SK-N-SH treated with all-trans-retinoic acid at 6 μM for 48 hours (cell line): ENCODE results near the gene SPTA1.
"Not testable (repeated sequence)": the region's sequence is repeated elsewhere in the genome, so short reads cannot be mapped to it uniquely, and the experiment has no call there.

Experiments used
- ATAC-seq: fragments of 200-7000 bp; cut with Tn5 transposase; 3 replicates; pipeline ENCODE4 v1.9.1; 2020; ENCODE audit warnings: mild to moderate bottlenecking, moderate library complexity
- ARNTL ChIP-seq: fragments of 450-650 bp; formaldehyde crosslinking; IDR thresholded peaks from 2 replicates; pipeline ENCODE4 v1.5.0; 2020; ENCODE audit warnings: low read depth, mild to moderate bottlenecking, moderate library complexity, borderline replicate concordance
- BACH2 ChIP-seq: fragments of 250-450 bp; sonication (Bioruptor Pico); IDR thresholded peaks from 2 replicates; pipeline ENCODE4 v1.9.0; 2021; ENCODE audit warnings: mild to moderate bottlenecking, borderline replicate concordance
- ESRRG ChIP-seq: fragments of 250-450 bp; sonication (Bioruptor Pico); IDR thresholded peaks from 2 replicates; pipeline ENCODE4 v1.6.1; 2021; ENCODE audit warnings: mild to moderate bottlenecking
- GLIS3 ChIP-seq: fragments of 250-450 bp; sonication (Bioruptor Pico); IDR thresholded peaks from 2 replicates; pipeline ENCODE4 v1.5.0; 2020; ENCODE audit warnings: mild to moderate bottlenecking, moderate library complexity
- RARB ChIP-seq: fragments of 250-450 bp; sonication (Bioruptor Pico); IDR thresholded peaks from 2 replicates; pipeline ENCODE4 v1.8.0; 2021; ENCODE audit warnings: mild to moderate bottlenecking, moderate library complexity
- TCF4 ChIP-seq: fragments of 250-450 bp; sonication (Bioruptor Pico); IDR thresholded peaks from 2 replicates; pipeline ENCODE4 v1.8.0; 2021; ENCODE audit warnings: mild to moderate bottlenecking, moderate library complexity, borderline replicate concordance
- TOX ChIP-seq: fragments of 250-450 bp; sonication (Bioruptor Pico); IDR thresholded peaks from 2 replicates; pipeline ENCODE4 v1.8.0; 2021; ENCODE audit warnings: mild to moderate bottlenecking, moderate library complexity, borderline replicate concordance
- ZC3H10 ChIP-seq: fragments of 250-450 bp; sonication (Bioruptor Pico); IDR thresholded peaks from 2 replicates; pipeline ENCODE4 v1.5.1; 2021; ENCODE audit warnings: mild to moderate bottlenecking, moderate library complexity
- ZNF565 ChIP-seq: fragments of 450-650 bp; formaldehyde crosslinking; conservative IDR thresholded peaks from 2 replicates; pipeline ENCODE4 v1.5.0; 2020; ENCODE audit warnings: low read depth, mild to moderate bottlenecking, moderate library complexity
- ZNF70 ChIP-seq: fragments of 450-650 bp; formaldehyde crosslinking; IDR thresholded peaks from 2 replicates; pipeline ENCODE4 v1.5.0; 2020; ENCODE audit warnings: mild to moderate bottlenecking, moderate library complexity
- TF ChIP-seq, protein P1 (sequence below): fragments of 250-450 bp; sonication (Bioruptor Pico); IDR thresholded peaks from 2 replicates; pipeline ENCODE4 v1.8.0; 2020; ENCODE audit warnings: mild to moderate bottlenecking, moderate library complexity, borderline replicate concordance
- TF ChIP-seq, protein P2 (sequence below): fragments of 250-450 bp; sonication (Bioruptor Pico); IDR thresholded peaks from 2 replicates; pipeline ENCODE4 v1.8.0; 2021; ENCODE audit warnings: low read depth, mild to moderate bottlenecking, moderate library complexity, borderline replicate concordance
- TF ChIP-seq, protein P3 (sequence below): fragments of 250-450 bp; sonication (Bioruptor Pico); IDR thresholded peaks from 2 replicates; pipeline ENCODE4 v1.5.1; 2021; ENCODE audit warnings: mild to moderate bottlenecking, moderate library complexity
- TF ChIP-seq, protein P4 (sequence below): fragments of 250-450 bp; sonication (Bioruptor Pico); IDR thresholded peaks from 2 replicates; pipeline ENCODE4 v1.5.0; 2020; ENCODE audit warnings: mild to moderate bottlenecking, moderate library complexity
- TF ChIP-seq, protein P5 (sequence below): fragments of 250-450 bp; sonication (Bioruptor Pico); IDR thresholded peaks from 2 replicates; pipeline ENCODE4 v1.5.1; 2020; ENCODE audit warnings: low read depth, mild to moderate bottlenecking, moderate library complexity

Gene SPTA1

DNA sequence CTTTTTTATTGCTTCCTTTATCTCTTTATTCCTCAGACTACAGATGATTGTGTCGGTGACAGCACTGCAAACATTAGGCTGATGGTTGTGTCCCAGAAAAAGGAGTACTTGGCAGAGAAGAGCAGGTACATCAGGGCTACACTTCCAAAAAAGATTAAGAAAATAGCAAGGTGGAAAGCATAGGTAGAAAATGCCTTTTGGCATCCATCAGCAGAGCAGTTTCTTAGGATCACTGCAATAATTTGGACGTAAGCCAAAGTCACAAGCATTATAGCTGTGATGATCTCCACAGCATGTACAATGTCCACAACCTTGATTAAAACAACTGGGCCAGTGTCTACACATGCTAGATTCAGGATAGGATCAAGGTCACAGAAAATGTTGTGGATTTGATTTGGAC lies 8.1 kb upstream of the SPTA1 start (continued):
- TF ChIP-seq, protein P1, sequence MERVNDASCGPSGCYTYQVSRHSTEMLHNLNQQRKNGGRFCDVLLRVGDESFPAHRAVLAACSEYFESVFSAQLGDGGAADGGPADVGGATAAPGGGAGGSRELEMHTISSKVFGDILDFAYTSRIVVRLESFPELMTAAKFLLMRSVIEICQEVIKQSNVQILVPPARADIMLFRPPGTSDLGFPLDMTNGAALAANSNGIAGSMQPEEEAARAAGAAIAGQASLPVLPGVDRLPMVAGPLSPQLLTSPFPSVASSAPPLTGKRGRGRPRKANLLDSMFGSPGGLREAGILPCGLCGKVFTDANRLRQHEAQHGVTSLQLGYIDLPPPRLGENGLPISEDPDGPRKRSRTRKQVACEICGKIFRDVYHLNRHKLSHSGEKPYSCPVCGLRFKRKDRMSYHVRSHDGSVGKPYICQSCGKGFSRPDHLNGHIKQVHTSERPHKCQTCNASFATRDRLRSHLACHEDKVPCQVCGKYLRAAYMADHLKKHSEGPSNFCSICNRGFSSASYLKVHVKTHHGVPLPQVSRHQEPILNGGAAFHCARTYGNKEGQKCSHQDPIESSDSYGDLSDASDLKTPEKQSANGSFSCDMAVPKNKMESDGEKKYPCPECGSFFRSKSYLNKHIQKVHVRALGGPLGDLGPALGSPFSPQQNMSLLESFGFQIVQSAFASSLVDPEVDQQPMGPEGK (CRISPR knock-in tag), result no peak
- no peak for TF ChIP-seq RARB (CRISPR knock-in tag)

DNA sequence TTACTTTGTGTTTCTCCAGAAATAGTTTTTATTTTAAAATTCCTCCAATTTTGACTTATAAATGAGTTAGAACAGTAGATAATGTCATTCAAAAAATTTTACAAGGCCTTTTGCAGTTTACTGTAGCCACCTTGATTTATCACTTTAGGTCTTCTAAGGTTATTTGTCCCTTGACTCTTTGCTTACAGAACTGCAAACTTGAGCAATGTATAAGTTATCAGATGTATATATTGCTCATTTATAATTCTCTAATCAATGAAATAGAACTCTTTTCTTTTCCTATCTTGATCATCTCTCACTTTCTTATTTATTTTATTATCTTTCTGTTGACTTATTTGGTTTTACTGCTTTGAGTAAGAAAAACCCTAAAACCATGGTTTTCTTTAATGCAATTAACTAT lies 5.8 kb upstream of the SPTA1 start:
- TF ChIP-seq BACH2 (no peak), RARB (CRISPR knock-in tag) (no peak), ARNTL (CRISPR knock-in tag) (no peak), ESRRG (CRISPR knock-in tag) (no peak), GLIS3 (CRISPR knock-in tag) (no peak), TOX (CRISPR knock-in tag) (no peak), ZC3H10 (CRISPR knock-in tag) (no peak), TCF4 (CRISPR knock-in tag) (no peak)
- TF ChIP-seq, protein P2, sequence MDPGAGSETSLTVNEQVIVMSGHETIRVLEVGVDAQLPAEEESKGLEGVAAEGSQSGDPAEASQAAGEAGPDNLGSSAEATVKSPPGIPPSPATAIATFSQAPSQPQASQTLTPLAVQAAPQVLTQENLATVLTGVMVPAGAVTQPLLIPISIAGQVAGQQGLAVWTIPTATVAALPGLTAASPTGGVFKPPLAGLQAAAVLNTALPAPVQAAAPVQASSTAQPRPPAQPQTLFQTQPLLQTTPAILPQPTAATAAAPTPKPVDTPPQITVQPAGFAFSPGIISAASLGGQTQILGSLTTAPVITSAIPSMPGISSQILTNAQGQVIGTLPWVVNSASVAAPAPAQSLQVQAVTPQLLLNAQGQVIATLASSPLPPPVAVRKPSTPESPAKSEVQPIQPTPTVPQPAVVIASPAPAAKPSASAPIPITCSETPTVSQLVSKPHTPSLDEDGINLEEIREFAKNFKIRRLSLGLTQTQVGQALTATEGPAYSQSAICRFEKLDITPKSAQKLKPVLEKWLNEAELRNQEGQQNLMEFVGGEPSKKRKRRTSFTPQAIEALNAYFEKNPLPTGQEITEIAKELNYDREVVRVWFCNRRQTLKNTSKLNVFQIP (CRISPR knock-in tag), result no peak
- TF ChIP-seq, protein P1 (CRISPR knock-in tag), result no peak
- TF ChIP-seq, protein P3, sequence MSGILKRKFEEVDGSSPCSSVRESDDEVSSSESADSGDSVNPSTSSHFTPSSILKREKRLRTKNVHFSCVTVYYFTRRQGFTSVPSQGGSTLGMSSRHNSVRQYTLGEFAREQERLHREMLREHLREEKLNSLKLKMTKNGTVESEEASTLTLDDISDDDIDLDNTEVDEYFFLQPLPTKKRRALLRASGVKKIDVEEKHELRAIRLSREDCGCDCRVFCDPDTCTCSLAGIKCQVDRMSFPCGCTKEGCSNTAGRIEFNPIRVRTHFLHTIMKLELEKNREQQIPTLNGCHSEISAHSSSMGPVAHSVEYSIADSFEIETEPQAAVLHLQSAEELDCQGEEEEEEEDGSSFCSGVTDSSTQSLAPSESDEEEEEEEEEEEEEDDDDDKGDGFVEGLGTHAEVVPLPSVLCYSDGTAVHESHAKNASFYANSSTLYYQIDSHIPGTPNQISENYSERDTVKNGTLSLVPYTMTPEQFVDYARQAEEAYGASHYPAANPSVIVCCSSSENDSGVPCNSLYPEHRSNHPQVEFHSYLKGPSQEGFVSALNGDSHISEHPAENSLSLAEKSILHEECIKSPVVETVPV, result no peak
- TF ChIP-seq, protein P4, sequence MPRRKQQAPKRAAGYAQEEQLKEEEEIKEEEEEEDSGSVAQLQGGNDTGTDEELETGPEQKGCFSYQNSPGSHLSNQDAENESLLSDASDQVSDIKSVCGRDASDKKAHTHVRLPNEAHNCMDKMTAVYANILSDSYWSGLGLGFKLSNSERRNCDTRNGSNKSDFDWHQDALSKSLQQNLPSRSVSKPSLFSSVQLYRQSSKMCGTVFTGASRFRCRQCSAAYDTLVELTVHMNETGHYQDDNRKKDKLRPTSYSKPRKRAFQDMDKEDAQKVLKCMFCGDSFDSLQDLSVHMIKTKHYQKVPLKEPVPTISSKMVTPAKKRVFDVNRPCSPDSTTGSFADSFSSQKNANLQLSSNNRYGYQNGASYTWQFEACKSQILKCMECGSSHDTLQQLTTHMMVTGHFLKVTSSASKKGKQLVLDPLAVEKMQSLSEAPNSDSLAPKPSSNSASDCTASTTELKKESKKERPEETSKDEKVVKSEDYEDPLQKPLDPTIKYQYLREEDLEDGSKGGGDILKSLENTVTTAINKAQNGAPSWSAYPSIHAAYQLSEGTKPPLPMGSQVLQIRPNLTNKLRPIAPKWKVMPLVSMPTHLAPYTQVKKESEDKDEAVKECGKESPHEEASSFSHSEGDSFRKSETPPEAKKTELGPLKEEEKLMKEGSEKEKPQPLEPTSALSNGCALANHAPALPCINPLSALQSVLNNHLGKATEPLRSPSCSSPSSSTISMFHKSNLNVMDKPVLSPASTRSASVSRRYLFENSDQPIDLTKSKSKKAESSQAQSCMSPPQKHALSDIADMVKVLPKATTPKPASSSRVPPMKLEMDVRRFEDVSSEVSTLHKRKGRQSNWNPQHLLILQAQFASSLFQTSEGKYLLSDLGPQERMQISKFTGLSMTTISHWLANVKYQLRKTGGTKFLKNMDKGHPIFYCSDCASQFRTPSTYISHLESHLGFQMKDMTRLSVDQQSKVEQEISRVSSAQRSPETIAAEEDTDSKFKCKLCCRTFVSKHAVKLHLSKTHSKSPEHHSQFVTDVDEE (CRISPR knock-in tag), result no peak
- no peak for ATAC-seq

DNA sequence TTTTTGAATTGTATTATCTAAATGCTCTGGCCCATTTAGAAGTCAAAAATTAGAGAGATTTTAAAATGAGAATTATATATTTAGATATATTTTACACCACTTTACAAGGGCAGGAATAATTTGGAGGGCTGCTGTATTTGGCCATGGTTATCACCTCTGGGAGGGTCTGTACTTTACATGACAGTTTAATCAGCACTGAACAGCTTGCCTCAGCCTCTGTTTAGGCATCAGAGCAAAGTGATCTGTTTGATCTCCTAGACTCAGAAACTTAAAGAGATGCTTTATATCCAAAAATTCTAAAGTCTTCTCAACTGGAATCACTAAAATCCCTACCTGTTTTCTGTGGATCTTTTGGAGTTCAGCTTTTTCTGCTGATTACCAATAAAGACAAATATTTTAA lies 5.4 kb upstream of the SPTA1 start:
- no peak for ATAC-seq

DNA sequence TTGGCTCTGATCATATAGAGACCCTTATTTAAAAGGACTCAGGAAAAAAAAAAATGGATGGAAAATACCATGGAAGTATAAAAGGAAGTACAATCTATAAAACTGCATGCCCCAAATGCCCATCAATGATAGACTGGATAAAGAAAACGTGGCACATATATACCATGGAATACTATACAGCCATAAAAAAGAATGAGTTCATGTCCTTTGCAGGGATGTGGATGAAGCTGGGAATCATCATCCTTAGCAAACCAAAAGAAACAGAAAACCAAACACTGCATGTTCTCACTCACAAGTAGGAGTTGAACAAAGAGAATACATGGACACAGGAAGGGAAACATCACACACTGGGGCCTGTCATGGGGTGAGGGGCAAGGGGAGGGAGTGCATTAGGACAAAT lies 4.6 kb upstream of the SPTA1 start:
- ATAC-seq, result not testable (repeated sequence)

More for the DNA sequence above, 5.4 kb upstream of the SPTA1 start:
- TF ChIP-seq RARB (CRISPR knock-in tag), result no peak

DNA sequence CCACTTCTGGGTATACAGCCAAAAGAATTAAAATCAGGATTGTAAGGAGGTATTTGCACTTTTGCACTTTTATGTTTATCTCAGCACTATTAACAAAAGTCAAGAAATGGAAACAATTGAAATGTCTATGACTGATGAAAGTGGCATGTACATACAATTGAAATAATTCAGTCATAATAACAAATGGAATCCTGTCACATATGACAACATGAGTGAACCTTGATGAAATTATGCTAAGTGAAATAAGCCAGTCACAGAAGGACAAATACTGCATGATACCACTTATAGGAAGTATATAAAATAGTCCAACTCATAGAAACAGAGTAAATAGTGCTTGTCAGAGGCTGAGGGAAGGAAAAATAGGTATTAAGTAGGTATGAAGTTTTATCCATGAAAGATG lies 3.4 kb upstream of the SPTA1 start:
- ATAC-seq, result no peak
- TF ChIP-seq, protein P1 (CRISPR knock-in tag), result no peak
- TF ChIP-seq ZNF70 (CRISPR knock-in tag) (no peak), ESRRG (CRISPR knock-in tag) (no peak), BACH2 (no peak), ZNF565 (no peak), GLIS3 (CRISPR knock-in tag) (no peak)
- TF ChIP-seq, protein P5, sequence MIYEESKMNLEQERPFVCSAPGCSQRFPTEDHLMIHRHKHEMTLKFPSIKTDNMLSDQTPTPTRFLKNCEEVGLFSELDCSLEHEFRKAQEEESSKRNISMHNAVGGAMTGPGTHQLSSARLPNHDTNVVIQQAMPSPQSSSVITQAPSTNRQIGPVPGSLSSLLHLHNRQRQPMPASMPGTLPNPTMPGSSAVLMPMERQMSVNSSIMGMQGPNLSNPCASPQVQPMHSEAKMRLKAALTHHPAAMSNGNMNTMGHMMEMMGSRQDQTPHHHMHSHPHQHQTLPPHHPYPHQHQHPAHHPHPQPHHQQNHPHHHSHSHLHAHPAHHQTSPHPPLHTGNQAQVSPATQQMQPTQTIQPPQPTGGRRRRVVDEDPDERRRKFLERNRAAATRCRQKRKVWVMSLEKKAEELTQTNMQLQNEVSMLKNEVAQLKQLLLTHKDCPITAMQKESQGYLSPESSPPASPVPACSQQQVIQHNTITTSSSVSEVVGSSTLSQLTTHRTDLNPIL (CRISPR knock-in tag), result no peak
- TF ChIP-seq, protein P2 (CRISPR knock-in tag), result no peak
